GM23338 (cell line): Measurements from ENCODE around the gene GNB5. TPM values are rescaled to one million over a fixed set of nuclear protein-coding genes. Genes with fewer than 3 reads are reported as not detected.

Experiments
- ATAC-seq: fragments of 200-7000 bp; cut with Tn5 transposase; 3 replicates; pipeline ENCODE4 v1.9.1; 2020
- DNase-seq: peaks from one replicate; pipeline ENCODE4 v3.0.0-alpha.2; 2015; ENCODE audit warnings: low spot score
- H2AFZ ChIP-seq: fragments of 200-600 bp; sonication (generic); 2 replicates; pipeline ENCODE4 v1.8.0; 2016; ENCODE audit warnings: antibody characterized with exemption, mild to moderate bottlenecking, moderate library complexity
- H3F3A ChIP-seq: fragments of 200-600 bp; sonication (generic); replicated peaks from 2 replicates; pipeline ENCODE4 v1.8.0; 2017; ENCODE audit warnings: antibody characterized with exemption, mixed run types, low read depth
- H3K27ac ChIP-seq: fragments of 200-600 bp; sonication (generic); 2 replicates; pipeline ENCODE4 v1.6.1; 2016; ENCODE audit warnings: low read depth
- H3K27me3 ChIP-seq: fragments of 200-600 bp; sonication (generic); 2 replicates; pipeline ENCODE4 v1.8.0; 2016; ENCODE audit warnings: mild to moderate bottlenecking, mixed run types, moderate library complexity; ENCODE audit not compliant: insufficient read depth
- H3K36me3 ChIP-seq: fragments of 200-600 bp; sonication (generic); 2 replicates; pipeline ENCODE4 v1.8.0; 2016; ENCODE audit warnings: mild to moderate bottlenecking; ENCODE audit not compliant: insufficient read depth
- H3K4me1 ChIP-seq: fragments of 200-600 bp; sonication (generic); 2 replicates; pipeline ENCODE4 v1.8.0; 2016; ENCODE audit warnings: mild to moderate bottlenecking, moderate library complexity; ENCODE audit not compliant: insufficient read depth
- H3K4me2 ChIP-seq: fragments of 200-600 bp; sonication (generic); 2 replicates; pipeline ENCODE4 v1.7.1; 2017; ENCODE audit warnings: mixed run types
- H3K4me3 ChIP-seq: fragments of 200-600 bp; sonication (generic); 2 replicates; pipeline ENCODE4 v1.6.1; 2016; ENCODE audit warnings: mixed run types
- H3K79me2 ChIP-seq: fragments of 200-600 bp; sonication (generic); replicated peaks from 2 replicates; pipeline ENCODE4 v1.8.0; 2017; ENCODE audit warnings: mild to moderate bottlenecking; ENCODE audit not compliant: insufficient read depth
- H3K9me2 ChIP-seq: fragments of 200-600 bp; sonication (generic); 2 replicates; pipeline ENCODE4 v1.8.0; 2017; ENCODE audit not compliant: insufficient read depth
- H4K20me1 ChIP-seq: fragments of 200-600 bp; sonication (generic); replicated peaks from 2 replicates; pipeline ENCODE4 v1.8.0; 2017; ENCODE audit warnings: mild to moderate bottlenecking; ENCODE audit not compliant: insufficient read depth
- H3K27ac Mint-ChIP-seq: 2 replicates; pipeline ENCODE4 v1.8.0; 2020; ENCODE audit warnings: inconsistent platforms, mild to moderate bottlenecking, moderate library complexity, mixed read lengths
- H3K27me3 Mint-ChIP-seq: 3 replicates; pipeline ENCODE4 v1.8.0; 2022; ENCODE audit warnings: low read depth, mild to moderate bottlenecking, moderate library complexity, mixed read lengths, inconsistent platforms; ENCODE audit not compliant: insufficient read depth, poor library complexity
- H3K36me3 Mint-ChIP-seq: 3 replicates; pipeline ENCODE4 v1.8.0; 2021; ENCODE audit warnings: low read depth, mild to moderate bottlenecking, inconsistent platforms, moderate library complexity, mixed read lengths
- H3K4me1 Mint-ChIP-seq: 3 replicates; pipeline ENCODE4 v1.8.0; 2020; ENCODE audit warnings: mild to moderate bottlenecking, inconsistent platforms, mixed read lengths
- H3K4me3 Mint-ChIP-seq: 3 replicates; pipeline ENCODE4 v1.8.0; 2021; ENCODE audit warnings: moderate library complexity, mild to moderate bottlenecking, inconsistent platforms, mixed read lengths
- H3K9me3 Mint-ChIP-seq: 3 replicates; pipeline ENCODE4 v1.8.0; 2020; ENCODE audit warnings: moderate library complexity, mild to moderate bottlenecking, inconsistent platforms, mixed read lengths
- CREB1 ChIP-seq: fragments of 250-450 bp; sonication (Bioruptor Pico); IDR thresholded peaks from 2 replicates; pipeline ENCODE4 v1.5.0; 2020; ENCODE audit warnings: low read depth, mild to moderate bottlenecking, moderate library complexity
- CTCF ChIP-seq, 2 experiments: fragments of 200-600 bp in 1 of 2; sonication (generic) in 1 of 2; conservative IDR thresholded peaks; 2 replicates each; pipeline versions ENCODE4 v1.5.1 to v1.6.1; 2016 to 2017; ENCODE audit warnings: antibody characterized with exemption in 2 of 2, low read depth in 2 of 2, mild to moderate bottlenecking in 2 of 2, moderate library complexity in 1 of 2
- ETS1 ChIP-seq: IDR thresholded peaks from 2 replicates; pipeline ENCODE4 v1.6.1; 2016; ENCODE audit warnings: antibody characterized with exemption
- JUNB ChIP-seq: IDR thresholded peaks from one replicate; pipeline ENCODE4 v1.6.1; 2016; ENCODE audit warnings: antibody characterized with exemption; ENCODE audit not compliant: unreplicated experiment
- NANOG ChIP-seq: IDR thresholded peaks from 2 replicates; pipeline ENCODE4 v1.6.1; 2016; ENCODE audit warnings: antibody characterized with exemption, borderline replicate concordance
- POLR2AphosphoS5 ChIP-seq: IDR thresholded peaks from 2 replicates; pipeline ENCODE4 v1.6.1; 2016; ENCODE audit warnings: antibody characterized with exemption, low read depth
- REST ChIP-seq: IDR thresholded peaks from one replicate; pipeline ENCODE4 v1.6.1; 2018; ENCODE audit warnings: antibody characterized with exemption; ENCODE audit not compliant: unreplicated experiment
- STAT1 ChIP-seq: IDR thresholded peaks from one replicate; pipeline ENCODE4 v1.6.1; 2016; ENCODE audit warnings: antibody characterized with exemption; ENCODE audit not compliant: unreplicated experiment
- ZNF331 ChIP-seq: fragments of 250-450 bp; sonication (Bioruptor Pico); IDR thresholded peaks from 2 replicates; pipeline ENCODE4 v1.5.0; 2020; ENCODE audit warnings: low read depth, mild to moderate bottlenecking, moderate library complexity
- polyA plus RNA-seq: library from polyadenylated mRNA; unstranded; fragments of >200 nt; fragmentation: Nextera tagmentation; extraction: Ambion mirVana; gene quantifications from 2 replicates; pipeline ENCODE4 v1.2.1, GENCODE V29; 2016
- total RNA-seq: library from RNA; depleted of rRNA; stranded (reverse); fragments of >200 nt; shearing (Covaris generic); gene quantifications from 2 replicates; pipeline ENCODE4 v1.2.3, GENCODE V29; 2014

Gene GNB5
- total and polyA plus RNA-seq, 2 experiments from 2014 or later, result 23.0 to 40.8 TPM

GRCh38 chr15:52104532-52105004 is 86.6 kb downstream of the GNB5 start (continued):
- TF ChIP-seq REST (no peak), ZNF331 (CRISPR knock-in tag) (no peak), CTCF (conservative IDR thresholded peaks at IDR 0.05; ENCODE audit: low read depth in 2 of 2) (no peak)

- Mint-ChIP-seq H3K9me3 (no peaks in the 10 kb centered on the region), H3K4me3 (no peak overlapping the region), H3K4me1 (no peaks in the 10 kb centered on the region; the same call in 2 of the 3 replicates), H3K27ac (no peak overlapping the region), H3K36me3 (no peaks in the 10 kb centered on the region), H3K27me3 (peaks cover 2% of the 10 kb centered on the region)
- H3K36me3 ChIP-seq, result no peaks in the 10 kb centered on the region
- H3K4me3 ChIP-seq, result no peak overlapping the region
- H3K4me1 ChIP-seq, result peaks cover 1% of the 10 kb centered on the region; the same call in 1 of the 2 replicates
- no peak for DNase-seq
- H2AFZ ChIP-seq, result no peak overlapping the region
- no peak for ATAC-seq
- H3K27me3 ChIP-seq, result no peaks in the 10 kb centered on the region
- no peaks in the 10 kb centered on the region for H4K20me1 ChIP-seq
- no peak overlapping the region for H3K4me2 ChIP-seq
- H3K79me2 ChIP-seq, result no peaks in the 10 kb centered on the region
- no peak overlapping the region for H3K27ac ChIP-seq
- H3K9me2 ChIP-seq, result peaks cover 3% of the 10 kb centered on the region; the same call in 1 of the 2 replicates
- no peaks in the 10 kb centered on the region for H3F3A ChIP-seq
- TF ChIP-seq CREB1 (CRISPR knock-in tag) (no peak), NANOG (no peak), CTCF (conservative IDR thresholded peaks at IDR 0.05; ENCODE audit: low read depth in 2 of 2) (no peak), JUNB (no peak), STAT1 (no peak), REST (no peak), POLR2AphosphoS5 (no peak), ETS1 (no peak)
These were observed 87.7 kb downstream of the GNB5 start for GRCh38 chr15:52103217-52104207.
